ENCODE measurements around the gene ARHGEF39. TPM values are rescaled to one million over a fixed set of nuclear protein-coding genes. Genes with fewer than 3 reads are reported as not detected.

ARHGEF39 gene
- total and polyA plus RNA-seq, 4 donors, result 0.47 to 1.4 (median 1.3) TPM

- TF ChIP-seq CTCF (IDR thresholded peaks at IDR 0.05; ENCODE audit: control extremely low read depth, extremely low read depth), result no peak
- H3K9ac ChIP-seq (ENCODE audit: insufficient read depth in 1 of 2, low read length in 2 of 2), result no peak overlapping the region
- ATAC-seq (ENCODE audit: insufficient read depth, low FRiP score) (no peak), DNase-seq (no peak)
- H3K36me3 ChIP-seq (ENCODE audit: control insufficient read depth in 4 of 4, insufficient read depth in 4 of 4, low read length in 4 of 4), result peaks cover 41 to 74% (median 71%) of the 10 kb centered on the region in 4 donors
- 91 to 92% methylated on average over 11 of the region's 11 CpGs for WGBS, 2 donors
- H3K4me3 ChIP-seq, result no peak overlapping the region
- no peak overlapping the region for H3K27ac ChIP-seq (ENCODE audit: low read depth in 1 of 2, low read length in 1 of 2)
- H3K9me3 ChIP-seq (ENCODE audit: control insufficient read depth in 4 of 4, insufficient read depth in 3 of 4, low read length in 3 of 4), result no peaks in the 10 kb centered on the region
- H3K4me1 ChIP-seq (ENCODE audit: control insufficient read depth in 5 of 5, insufficient read depth in 5 of 5, low read length in 5 of 5), result peaks cover 0 to 2% (median 0%) of the 10 kb centered on the region in 5 donors
- no peaks in the 10 kb centered on the region for H3K27me3 ChIP-seq (ENCODE audit: control insufficient read depth in 3 of 3, insufficient read depth in 3 of 3, low read length in 2 of 3)
Observed at GRCh38 chr9:35700031-35700430, 35.0 kb upstream of the ARHGEF39 start.

- ATAC-seq (ENCODE audit: insufficient read depth, low FRiP score), result no peak
- no peak overlapping the region for H3K4me3 ChIP-seq
- WGBS, 2 donors, result 94 to 96% methylated on average over 5 of the region's 5 CpGs
Observed at GRCh38 chr9:35698231-35698630, 33.2 kb upstream of the ARHGEF39 start.

GRCh38 chr9:35697486-35697885, 32.5 kb upstream of the ARHGEF39 start:
- no peak overlapping the region for H3K9ac ChIP-seq (ENCODE audit: insufficient read depth in 1 of 2, low read length in 2 of 2)
- H3K4me1 ChIP-seq (ENCODE audit: control insufficient read depth in 5 of 5, insufficient read depth in 5 of 5, low read length in 5 of 5), result peaks cover 0 to 2% (median 0%) of the 10 kb centered on the region in 5 donors
- no peak for TF ChIP-seq CTCF (IDR thresholded peaks at IDR 0.05; ENCODE audit: control extremely low read depth, extremely low read depth)
- 83 to 93% methylated on average over 14 of the region's 14 CpGs for WGBS, 2 donors
- H3K9me3 ChIP-seq (ENCODE audit: control insufficient read depth in 4 of 4, insufficient read depth in 3 of 4, low read length in 3 of 4), result no peaks in the 10 kb centered on the region
- peaks cover 37 to 53% (median 49%) of the 10 kb centered on the region in 4 donors for H3K36me3 ChIP-seq (ENCODE audit: control insufficient read depth in 4 of 4, insufficient read depth in 4 of 4, low read length in 4 of 4)
- no peak for ATAC-seq (ENCODE audit: insufficient read depth, low FRiP score)
- no peaks in the 10 kb centered on the region for H3K27me3 ChIP-seq (ENCODE audit: control insufficient read depth in 3 of 3, insufficient read depth in 3 of 3, low read length in 2 of 3)
- no peak for DNase-seq
- H3K4me3 ChIP-seq, result no peak overlapping the region
- peak overlapping the region in 1 of 2 donors; percentile 58 for H3K27ac ChIP-seq (ENCODE audit: low read depth in 1 of 2, low read length in 1 of 2)

More at GRCh38 chr9:35698231-35698630, 33.2 kb upstream of the ARHGEF39 start:
- peaks cover 37 to 60% (median 54%) of the 10 kb centered on the region in 4 donors for H3K36me3 ChIP-seq (ENCODE audit: control insufficient read depth in 4 of 4, insufficient read depth in 4 of 4, low read length in 4 of 4)
- DNase-seq, result no peak
- TF ChIP-seq CTCF (IDR thresholded peaks at IDR 0.05; ENCODE audit: control extremely low read depth, extremely low read depth), result no peak
- H3K9ac ChIP-seq (ENCODE audit: insufficient read depth in 1 of 2, low read length in 2 of 2), result no peak overlapping the region
- peak overlapping the region in 1 of 2 donors; percentile 55 for H3K27ac ChIP-seq (ENCODE audit: low read depth in 1 of 2, low read length in 1 of 2)
- H3K9me3 ChIP-seq (ENCODE audit: control insufficient read depth in 4 of 4, insufficient read depth in 3 of 4, low read length in 3 of 4), result no peaks in the 10 kb centered on the region
- H3K27me3 ChIP-seq (ENCODE audit: control insufficient read depth in 3 of 3, insufficient read depth in 3 of 3, low read length in 2 of 3), result no peaks in the 10 kb centered on the region
- peaks cover 0 to 2% (median 0%) of the 10 kb centered on the region in 5 donors for H3K4me1 ChIP-seq (ENCODE audit: control insufficient read depth in 5 of 5, insufficient read depth in 5 of 5, low read length in 5 of 5)
